Kidney (tissue), 14 donors: ENCODE results near the gene XIAP. TPM values are rescaled to one million over a fixed set of nuclear protein-coding genes. Genes with fewer than 3 reads are reported as not detected.

Experiments
- DNase-seq, 5 donors: peaks; one replicate each; pipeline ENCODE4 v3.0.0-alpha.2; 2013 to 2020
- FAIRE-seq: peaks from 2 replicates; lab custom pipeline; 2012; peaks lifted over from hg19 to GRCh38; lab: Jason Lieb, UNC
- H3K27ac ChIP-seq, 2 donors: one replicate each; pipeline ENCODE4 v1.7.0; 2013; ENCODE audit warnings: low read depth in 2 of 2, low read length in 2 of 2, inconsistent platforms in 1 of 2
- H3K27me3 ChIP-seq: one replicate; pipeline ENCODE4 v1.7.1; 2013; ENCODE audit warnings: low read length, inconsistent platforms; ENCODE audit not compliant: control insufficient read depth, insufficient read depth
- H3K36me3 ChIP-seq, 3 donors: one replicate each; pipeline versions ENCODE4 v1.7.0 to v1.7.1; 2013; ENCODE audit warnings: low read length in 3 of 3, control low read depth in 1 of 3, inconsistent platforms in 1 of 3; ENCODE audit not compliant: insufficient read depth in 3 of 3, control insufficient read depth in 2 of 3
- H3K4me1 ChIP-seq, 3 donors: one replicate each; pipeline versions ENCODE4 v1.7.0 to v1.7.1; 2013; ENCODE audit warnings: low read length in 3 of 3, inconsistent platforms in 1 of 3, low read depth in 1 of 3; ENCODE audit not compliant: control insufficient read depth in 2 of 3, insufficient read depth in 2 of 3
- H3K4me3 ChIP-seq, 3 donors: one replicate each; pipeline versions ENCODE4 v1.7.0 to v1.8.1; 2013; ENCODE audit warnings: low read length in 3 of 3, control low read depth in 1 of 3, inconsistent platforms in 1 of 3
- H3K9ac ChIP-seq, 3 donors: one replicate each; pipeline versions ENCODE4 v1.7.0 to v1.7.1; 2013; ENCODE audit warnings: low read length in 3 of 3, control low read depth in 1 of 3, inconsistent platforms in 1 of 3
- H3K9me3 ChIP-seq, 3 donors: one replicate each; pipeline versions ENCODE4 v1.7.0 to v1.7.1; 2013; ENCODE audit warnings: low read length in 3 of 3, control low read depth in 1 of 3, inconsistent platforms in 1 of 3; ENCODE audit not compliant: control insufficient read depth in 2 of 3, insufficient read depth in 1 of 3
- intact Hi-C: fragments of 100-400 bp; cut with DNase I; formaldehyde crosslinking; loops from one replicate; pipeline ENCODE4 v1.11.1; 2022
- polyA plus RNA-seq: library from polyadenylated mRNA; stranded (reverse); fragments of 350-450 nt; fragmentation: Illumina TruSeq; extraction: RNeasy Lipid Tissue Mini Kit (QIAGEN cat#74804); gene quantifications from one replicate; pipeline ENCODE4 v1.2.3, GENCODE V29; 2014; ENCODE audit warnings: low read depth, low replicate concordance; ENCODE audit not compliant: insufficient read depth
- total RNA-seq: library from RNA; stranded (reverse); fragmentation: NEBNext Ultra II Directional; extraction: Animal tissue kit (Norgen Biotek cat#: 25700); gene quantifications from one replicate; pipeline ENCODE4 v1.2.1, GENCODE V29; 2021
- TF ChIP-seq, protein P1 (sequence below): IDR thresholded peaks from 3 replicates; pipeline ENCODE4 v1.5.1; 2012; ENCODE audit warnings: mild to moderate bottlenecking, moderate library complexity, borderline replicate concordance; ENCODE audit not compliant: insufficient read depth; ENCODE audit errors: extremely low read depth
- donor health status: control.
- donor health status: control.
- donor health status: control.
- donor health status: control.
- donor health status: control.
- donor health status: DM: yes; HTN: yes; CAD: no.
- donor health status: Normal renal cell carcinoma (clear cell type).

Gene XIAP
- total and polyA plus RNA-seq, 2 donors from 2014 or later, result 29.0 to 70.9 TPM

DNA sequence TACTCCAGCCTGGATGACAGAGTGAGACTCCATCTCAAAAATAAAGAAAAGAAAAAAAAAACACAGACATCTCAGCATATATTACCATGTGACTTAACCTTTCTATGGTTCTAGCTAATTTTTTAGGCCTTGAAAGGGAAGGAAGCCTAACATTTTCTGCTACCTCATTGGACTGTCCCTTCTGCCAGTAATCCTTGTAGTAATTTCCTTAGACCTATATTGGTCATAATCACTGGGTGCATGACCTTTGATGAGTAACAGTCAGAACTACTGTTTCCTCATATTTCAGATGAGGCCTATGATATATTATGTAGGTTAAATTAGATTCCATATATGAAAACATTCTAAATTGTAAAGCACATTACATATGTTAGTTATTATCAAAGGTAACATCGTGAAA is 9.6 kb downstream of the XIAP start:
- H3K27me3 ChIP-seq, result no peaks in the 10 kb centered on the region
- H3K9ac ChIP-seq, result no peak overlapping the region
- DNase-seq (no peak), FAIRE-seq (no peak)
- no peaks in the 10 kb centered on the region for H3K36me3 ChIP-seq
- H3K4me3 ChIP-seq, result no peak overlapping the region
- TF ChIP-seq, protein P1, sequence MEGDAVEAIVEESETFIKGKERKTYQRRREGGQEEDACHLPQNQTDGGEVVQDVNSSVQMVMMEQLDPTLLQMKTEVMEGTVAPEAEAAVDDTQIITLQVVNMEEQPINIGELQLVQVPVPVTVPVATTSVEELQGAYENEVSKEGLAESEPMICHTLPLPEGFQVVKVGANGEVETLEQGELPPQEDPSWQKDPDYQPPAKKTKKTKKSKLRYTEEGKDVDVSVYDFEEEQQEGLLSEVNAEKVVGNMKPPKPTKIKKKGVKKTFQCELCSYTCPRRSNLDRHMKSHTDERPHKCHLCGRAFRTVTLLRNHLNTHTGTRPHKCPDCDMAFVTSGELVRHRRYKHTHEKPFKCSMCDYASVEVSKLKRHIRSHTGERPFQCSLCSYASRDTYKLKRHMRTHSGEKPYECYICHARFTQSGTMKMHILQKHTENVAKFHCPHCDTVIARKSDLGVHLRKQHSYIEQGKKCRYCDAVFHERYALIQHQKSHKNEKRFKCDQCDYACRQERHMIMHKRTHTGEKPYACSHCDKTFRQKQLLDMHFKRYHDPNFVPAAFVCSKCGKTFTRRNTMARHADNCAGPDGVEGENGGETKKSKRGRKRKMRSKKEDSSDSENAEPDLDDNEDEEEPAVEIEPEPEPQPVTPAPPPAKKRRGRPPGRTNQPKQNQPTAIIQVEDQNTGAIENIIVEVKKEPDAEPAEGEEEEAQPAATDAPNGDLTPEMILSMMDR, result no peak
- H3K27ac ChIP-seq, result no peak overlapping the region
- no peaks in the 10 kb centered on the region for H3K9me3 ChIP-seq
- intact Hi-C loops, result no loop called here
- no peaks in the 10 kb centered on the region for H3K4me1 ChIP-seq

DNA sequence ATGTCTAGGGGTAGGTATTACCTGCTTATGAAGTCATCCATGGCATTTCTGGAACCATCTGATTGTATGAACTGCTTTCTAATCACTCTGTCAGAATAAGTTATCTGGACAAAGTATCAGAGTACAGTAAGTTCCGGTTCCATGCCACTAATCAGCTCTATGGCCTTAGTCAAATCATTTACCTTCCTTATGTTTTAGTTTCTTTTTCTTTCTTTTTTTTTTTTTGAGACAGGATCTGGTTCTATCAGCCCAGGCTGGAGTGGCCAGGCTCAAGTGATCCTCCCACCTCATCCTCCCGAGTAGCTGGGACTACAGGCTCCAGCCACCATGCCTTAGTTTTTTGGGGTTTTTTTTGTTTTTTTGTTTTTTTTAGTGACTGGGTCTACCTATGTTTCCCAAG is 11.5 kb downstream of the XIAP start:
- H3K27me3 ChIP-seq, result no peaks in the 10 kb centered on the region
- H3K4me3 ChIP-seq, result no peak overlapping the region
- no peak overlapping the region for H3K9ac ChIP-seq
- peak overlapping the region in 1 of 2 donors; percentile 75 for H3K27ac ChIP-seq
- TF ChIP-seq, protein P1, result no peak
- DNase-seq (peak in 1 of 5 donors; percentile 4), FAIRE-seq (no peak)
- no peaks in the 10 kb centered on the region for H3K4me1 ChIP-seq
- H3K36me3 ChIP-seq, result no peaks in the 10 kb centered on the region
- intact Hi-C loops, result no loop called here
- no peaks in the 10 kb centered on the region for H3K9me3 ChIP-seq

DNA sequence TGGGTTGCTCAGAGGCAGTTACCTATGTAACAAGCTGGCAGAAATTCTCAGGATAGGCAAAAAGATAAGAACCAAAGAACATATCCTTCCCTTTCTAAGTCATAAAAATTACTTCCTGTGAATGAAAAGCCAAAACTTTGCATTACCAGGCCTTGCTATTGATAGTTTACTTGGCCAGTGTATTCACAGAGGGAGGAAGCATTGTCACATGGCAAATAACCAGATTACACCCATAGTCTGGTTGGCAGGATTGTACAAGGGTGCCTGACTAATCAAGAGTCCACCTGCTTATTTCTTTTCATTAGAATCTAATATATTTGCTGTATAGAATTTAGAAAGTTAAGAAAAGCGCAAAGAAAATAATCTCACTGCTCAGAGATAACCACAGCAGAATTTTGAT is 14.1 kb downstream of the XIAP start:
- H3K9me3 ChIP-seq, result no peaks in the 10 kb centered on the region
- no peak overlapping the region for H3K9ac ChIP-seq
- no peak overlapping the region for H3K27ac ChIP-seq
- H3K36me3 ChIP-seq, result no peaks in the 10 kb centered on the region
- H3K4me3 ChIP-seq, result no peak overlapping the region
- TF ChIP-seq, protein P1, result no peak
- DNase-seq, result no peak
- no peaks in the 10 kb centered on the region for H3K27me3 ChIP-seq
- H3K4me1 ChIP-seq, result peaks cover 0 to 2% (median 0%) of the 10 kb centered on the region in 3 donors
- intact Hi-C loops, result no loop called here
- FAIRE-seq, result no peak

DNA sequence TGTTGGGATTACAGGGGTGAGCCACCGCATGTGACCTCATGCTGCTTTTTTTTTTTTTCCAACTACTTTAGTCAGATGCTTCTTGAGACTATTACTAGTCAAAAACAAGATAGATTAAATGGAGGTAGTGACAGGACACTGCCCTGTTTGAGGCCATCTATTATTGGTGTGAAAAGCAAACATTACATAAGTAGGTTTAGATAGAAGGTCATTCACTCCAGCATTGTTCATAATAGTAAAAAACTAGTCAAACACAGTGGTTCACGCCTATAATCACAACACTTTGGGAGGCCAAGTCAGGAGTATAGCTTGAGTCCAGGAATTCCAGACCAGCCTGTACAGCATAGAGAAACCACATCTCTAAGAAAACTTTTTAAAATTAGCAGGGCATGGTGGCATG is 16.3 kb downstream of the XIAP start:
- no peak overlapping the region for H3K4me3 ChIP-seq
- no peaks in the 10 kb centered on the region for H3K27me3 ChIP-seq
- H3K9me3 ChIP-seq, result no peaks in the 10 kb centered on the region
- DNase-seq, result no peak
- intact Hi-C loops, result no loop called here
- H3K36me3 ChIP-seq, result no peaks in the 10 kb centered on the region
- H3K9ac ChIP-seq, result no peak overlapping the region
- peaks cover 0 to 2% (median 0%) of the 10 kb centered on the region in 3 donors for H3K4me1 ChIP-seq
- TF ChIP-seq, protein P1, result no peak
- no peak for FAIRE-seq
- no peak overlapping the region for H3K27ac ChIP-seq
